Mesenteric fat pad (tissue), 1 donor: ENCODE results near the gene PCDH8. TPM values are rescaled to one million over a fixed set of nuclear protein-coding genes. Genes with fewer than 3 reads are reported as not detected.

Experiments used
- DNase-seq: peaks from one replicate; pipeline ENCODE4 v3.0.0-alpha.2; 2020; ENCODE audit warnings: low spot score
- long read RNA-seq: library from polyadenylated mRNA; unstranded; transcript quantifications from one replicate; pipeline ENCODE4 v2.0.0, GENCODE V29; 2020
- total RNA-seq: library from RNA; stranded (reverse); fragmentation: NEBNext Ultra II Directional; extraction: Animal tissue kit (Norgen Biotek cat#: 25700); gene quantifications from one replicate; pipeline ENCODE4 v1.2.1, GENCODE V29; 2021
- donor health status: DM: yes; HTN: yes; CAD: no.

The PCDH8 gene
- total RNA-seq: not detected
- long read RNA-seq: 0 reads

- DNase-seq: no peak
Measured at GRCh38 chr13:52848455-52849195, at the start of gene PCDH8. TSS of gene PCDH8 (minus strand) at chr13:52848640. CDS start at chr13:52848436, 204 bp downstream.

GRCh38 chr13:52896827-52897659, 48.6 kb upstream of the PCDH8 start:
- no peak for DNase-seq

- DNase-seq: no peak
Measured at GRCh38 chr13:52894413-52894812, 46.0 kb upstream of the PCDH8 start.

- DNase-seq: no peak
Measured at GRCh38 chr13:52892925-52893324, 44.5 kb upstream of the PCDH8 start.

GRCh38 chr13:52891706-52892105, 43.3 kb upstream of the PCDH8 start:
- DNase-seq: no peak

- DNase-seq: no peak
Measured at GRCh38 chr13:52887165-52887564, 38.7 kb upstream of the PCDH8 start.

- no peak for DNase-seq
Measured at GRCh38 chr13:52885141-52885540, 36.7 kb upstream of the PCDH8 start.

- DNase-seq: no peak
Measured at GRCh38 chr13:52884429-52885010, 36.1 kb upstream of the PCDH8 start.

- DNase-seq: no peak
Measured at GRCh38 chr13:52882785-52883184, 34.3 kb upstream of the PCDH8 start.

- DNase-seq: no peak
Measured at GRCh38 chr13:52879950-52880741, 31.7 kb upstream of the PCDH8 start.

GRCh38 chr13:52878831-52879230, 30.4 kb upstream of the PCDH8 start:
- DNase-seq: no peak

GRCh38 chr13:52870143-52870542, 21.7 kb upstream of the PCDH8 start:
- DNase-seq: no peak

GRCh38 chr13:52869621-52870020, 21.2 kb upstream of the PCDH8 start:
- DNase-seq: no peak

- DNase-seq: no peak
Measured at GRCh38 chr13:52869050-52869449, 20.6 kb upstream of the PCDH8 start.

- no peak for DNase-seq
Measured at GRCh38 chr13:52868190-52868589, 19.8 kb upstream of the PCDH8 start.

- DNase-seq: no peak
Measured at GRCh38 chr13:52864941-52865340, 16.5 kb upstream of the PCDH8 start.

- no peak for DNase-seq
Measured at GRCh38 chr13:52862358-52863206, 14.1 kb upstream of the PCDH8 start.

GRCh38 chr13:52852444-52852843, 4.0 kb upstream of the PCDH8 start:
- DNase-seq: no peak

GRCh38 chr13:52851137-52851962, 2.9 kb upstream of the PCDH8 start:
- DNase-seq: no peak
